Right forelimb (tissue), 1 donor: ENCODE results near the gene KCNH4.
"Not testable (repeated sequence)": the region's sequence is repeated elsewhere in the genome, so short reads cannot be mapped to it uniquely, and the experiment has no call there.

Source experiments
- DNase-seq: peaks from one replicate; pipeline ENCODE4 v3.0.0-alpha.2; 2018

KCNH4 gene

DNA sequence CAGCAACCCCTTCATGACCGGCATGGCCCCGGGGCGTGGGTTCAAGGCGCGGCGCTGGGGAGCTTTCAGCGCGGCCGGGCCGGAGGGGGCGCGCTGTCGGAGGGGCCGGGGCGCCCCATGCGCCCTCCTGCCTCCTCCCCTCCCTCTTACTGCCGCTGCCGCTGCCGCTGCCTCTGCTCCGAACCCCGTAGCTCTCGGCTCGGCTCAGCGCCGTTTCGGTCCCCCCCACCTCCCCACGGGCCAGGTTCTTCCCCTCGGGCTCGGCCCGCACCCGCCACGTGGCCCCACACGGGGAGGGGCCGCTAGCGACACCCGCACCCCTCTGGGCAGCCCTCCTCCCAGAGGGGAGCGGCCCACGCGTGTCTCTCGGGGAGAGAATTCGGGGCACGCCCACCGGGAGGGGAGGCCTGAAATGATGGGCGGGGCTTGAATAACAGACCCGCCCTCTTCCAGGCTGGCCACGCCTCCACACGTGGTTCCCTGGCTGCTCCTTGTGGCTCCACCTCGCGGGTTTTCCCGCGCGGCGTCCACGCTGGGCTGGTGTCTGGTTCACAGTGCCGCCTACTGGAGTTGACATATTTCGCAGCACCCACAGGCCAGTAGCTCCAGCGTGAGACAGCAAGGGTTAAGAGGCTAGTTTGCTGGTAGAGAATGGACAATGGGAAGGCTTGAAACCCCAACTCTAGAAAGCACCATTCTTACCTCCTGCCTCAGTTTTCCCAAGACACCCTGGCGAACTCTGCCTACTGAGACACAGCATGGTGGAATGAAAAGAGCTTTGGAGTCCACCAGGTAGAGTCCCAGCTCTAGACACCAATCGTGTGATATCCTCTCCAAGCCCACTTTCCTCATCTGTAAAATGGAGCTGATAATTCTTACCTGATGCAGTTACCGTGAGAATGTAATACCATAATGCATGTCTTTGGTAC is at the start of gene KCNH4:
KCNH4 (minus strand) TSS at position 221 of the 929 bp plus-strand sequence; CDS start at position 24, 197 bp downstream.
- peak; percentile 61 for DNase-seq

- DNase-seq = no peak
These were observed 49.3 kb upstream of the KCNH4 start for GRCh38 chr17:42230225-42230624.

- DNase-seq = no peak
These were observed 47.1 kb upstream of the KCNH4 start for GRCh38 chr17:42227849-42228700.

DNA sequence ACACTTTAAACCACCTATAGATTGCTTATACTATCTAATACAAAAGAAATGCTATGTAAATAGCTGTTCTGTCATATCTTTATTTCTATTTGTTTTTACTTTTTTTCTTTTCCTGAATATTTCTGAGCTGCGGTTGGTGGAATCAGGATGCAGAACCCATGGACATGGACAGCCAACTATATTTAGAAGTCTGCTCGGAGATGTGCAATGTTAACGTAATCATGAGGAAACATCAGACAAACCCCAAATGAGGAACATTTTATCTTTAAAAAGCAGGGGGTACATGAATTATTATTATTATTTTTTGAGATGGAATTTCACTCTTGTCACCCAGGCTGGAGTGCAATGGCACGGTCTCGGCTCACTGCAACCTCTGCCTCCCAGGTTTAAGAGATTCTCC is 44.7 kb upstream of the KCNH4 start:
- DNase-seq = no peak

DNA sequence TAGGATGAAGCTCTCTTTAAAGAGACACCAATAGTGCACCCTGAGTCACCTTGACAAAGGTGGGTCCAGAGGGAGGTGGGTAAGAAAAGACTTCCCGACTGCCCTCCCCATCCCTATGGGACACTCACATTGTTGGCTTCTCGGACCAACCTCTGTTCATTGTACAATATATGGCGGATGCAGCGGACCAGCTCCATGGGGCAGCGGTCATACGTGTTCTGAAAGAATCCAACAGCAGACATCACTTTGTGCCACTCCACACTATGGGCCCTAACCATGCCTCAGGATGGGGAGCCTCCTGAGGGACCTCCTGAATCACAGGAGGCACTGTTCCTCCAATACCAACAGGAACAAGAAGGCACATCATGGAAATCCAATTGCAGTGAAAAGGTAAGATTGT is 43.7 kb upstream of the KCNH4 start:
- no peak for DNase-seq

GRCh38 chr17:42221886-42222745 is 41.2 kb upstream of the KCNH4 start:
- DNase-seq = no peak

GRCh38 chr17:42219280-42219679 is 38.3 kb upstream of the KCNH4 start:
- DNase-seq = not testable (repeated sequence)

GRCh38 chr17:42214156-42214555 is 33.2 kb upstream of the KCNH4 start:
- no peak for DNase-seq

GRCh38 chr17:42212382-42212781 is 31.4 kb upstream of the KCNH4 start:
- DNase-seq = no peak

DNA sequence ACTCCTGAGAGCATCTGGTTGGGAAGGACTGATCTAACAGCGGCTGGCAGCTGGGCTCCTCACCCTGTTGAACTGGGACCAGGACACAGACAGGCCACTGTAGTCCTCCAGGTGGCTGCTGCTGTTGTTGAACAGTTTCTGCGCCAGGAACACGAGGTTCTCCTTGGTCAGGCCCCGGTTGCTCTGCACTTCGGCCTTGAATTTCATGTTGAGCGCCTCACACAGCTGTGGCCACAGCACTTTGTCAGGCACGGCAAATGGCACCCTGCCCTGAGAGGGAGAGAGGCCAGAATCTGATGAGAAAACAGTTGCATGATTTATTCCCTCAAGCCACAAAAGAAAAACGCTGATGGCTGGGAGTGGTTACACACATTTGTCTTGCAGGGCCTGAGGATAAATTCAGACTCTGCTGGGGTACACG is 31.0 kb upstream of the KCNH4 start:
- DNase-seq = peak; percentile 66

- no peak for DNase-seq
These were observed 29.1 kb upstream of the KCNH4 start for GRCh38 chr17:42210046-42210445.

DNA sequence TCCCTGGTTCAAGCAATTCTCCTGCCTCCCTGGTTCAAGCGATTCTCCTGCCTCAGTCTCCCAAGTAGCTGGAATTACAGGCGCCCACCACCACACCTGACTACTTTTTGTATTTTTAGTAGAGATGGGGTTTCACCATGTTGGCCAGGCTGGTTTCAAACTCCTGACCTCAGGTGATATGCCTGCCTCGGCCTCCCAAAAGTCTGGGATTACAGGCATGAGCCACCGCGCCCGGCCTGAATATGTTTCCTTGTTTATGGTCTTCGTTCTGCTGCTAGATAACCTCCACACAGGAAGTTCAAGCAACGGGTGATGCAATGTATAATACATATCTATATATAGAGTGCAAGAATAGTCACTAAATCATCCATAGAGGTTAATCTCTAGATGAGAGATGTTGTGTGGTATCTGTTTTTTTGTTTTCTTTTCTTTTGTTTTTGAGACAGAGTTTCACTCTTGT is 25.2 kb upstream of the KCNH4 start:
- not testable (repeated sequence) for DNase-seq

DNA sequence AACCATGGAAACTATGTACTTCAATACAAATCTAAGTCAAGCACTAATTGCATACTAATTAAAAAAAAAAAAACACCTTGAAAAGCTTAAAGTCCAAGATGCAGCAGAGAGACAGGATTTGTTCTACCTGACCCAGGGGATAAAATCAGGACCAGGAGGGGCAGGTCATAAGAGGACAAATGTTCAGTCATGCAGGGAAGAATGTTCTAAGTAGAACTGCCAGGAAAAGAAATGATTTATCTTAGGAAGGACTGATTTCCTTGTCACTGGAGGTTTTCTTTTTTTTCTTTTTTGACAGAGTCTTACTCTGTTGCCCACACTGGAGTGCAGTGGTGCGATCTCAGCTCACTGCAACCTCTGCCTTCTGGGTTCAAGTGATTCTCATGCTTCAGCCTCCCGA is 22.4 kb upstream of the KCNH4 start:
- DNase-seq = no peak

DNA sequence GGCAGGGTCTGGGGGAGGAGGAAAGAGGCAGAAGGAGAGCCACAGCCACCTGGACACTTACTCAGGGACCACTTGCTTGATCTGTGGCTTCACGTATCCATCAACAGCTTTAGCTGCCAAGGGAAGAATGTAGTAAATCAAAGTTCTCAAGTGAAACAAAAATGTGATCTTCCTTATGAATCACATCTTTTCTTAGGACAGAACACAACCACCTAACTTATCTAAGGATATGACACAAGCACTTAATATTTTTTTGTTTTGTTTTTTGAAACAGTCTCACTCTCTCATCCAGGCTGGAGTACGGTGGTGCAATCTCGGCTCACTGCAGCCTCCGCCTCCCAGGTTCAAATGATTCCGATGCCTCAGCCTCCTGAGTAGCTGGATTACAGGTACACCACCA is 21.8 kb upstream of the KCNH4 start:
- DNase-seq = no peak

DNA sequence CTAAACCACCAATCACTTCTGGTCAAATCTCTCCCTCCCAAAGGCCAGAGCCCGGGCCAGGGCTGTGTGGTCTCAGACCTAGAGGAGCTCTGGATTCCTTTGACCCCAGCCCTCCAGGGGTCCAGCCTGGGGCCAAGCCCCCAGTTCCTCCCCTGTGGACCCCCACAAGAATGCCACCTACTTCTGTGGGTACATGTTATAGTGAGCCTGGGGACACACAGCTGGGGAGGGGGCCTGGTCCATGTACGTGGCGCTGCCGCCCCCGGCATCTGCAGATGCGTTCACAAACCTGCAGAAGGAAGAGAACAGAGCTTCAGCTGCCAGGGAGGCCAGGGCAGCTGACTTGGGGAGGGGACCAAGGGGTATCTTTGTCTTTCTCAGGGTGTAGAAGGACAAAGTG is 21.2 kb upstream of the KCNH4 start:
- no peak for DNase-seq

GRCh38 chr17:42201458-42201772 is 20.5 kb upstream of the KCNH4 start:
- no peak for DNase-seq

GRCh38 chr17:42200706-42201457 is 19.9 kb upstream of the KCNH4 start:
- DNase-seq = no peak

DNA sequence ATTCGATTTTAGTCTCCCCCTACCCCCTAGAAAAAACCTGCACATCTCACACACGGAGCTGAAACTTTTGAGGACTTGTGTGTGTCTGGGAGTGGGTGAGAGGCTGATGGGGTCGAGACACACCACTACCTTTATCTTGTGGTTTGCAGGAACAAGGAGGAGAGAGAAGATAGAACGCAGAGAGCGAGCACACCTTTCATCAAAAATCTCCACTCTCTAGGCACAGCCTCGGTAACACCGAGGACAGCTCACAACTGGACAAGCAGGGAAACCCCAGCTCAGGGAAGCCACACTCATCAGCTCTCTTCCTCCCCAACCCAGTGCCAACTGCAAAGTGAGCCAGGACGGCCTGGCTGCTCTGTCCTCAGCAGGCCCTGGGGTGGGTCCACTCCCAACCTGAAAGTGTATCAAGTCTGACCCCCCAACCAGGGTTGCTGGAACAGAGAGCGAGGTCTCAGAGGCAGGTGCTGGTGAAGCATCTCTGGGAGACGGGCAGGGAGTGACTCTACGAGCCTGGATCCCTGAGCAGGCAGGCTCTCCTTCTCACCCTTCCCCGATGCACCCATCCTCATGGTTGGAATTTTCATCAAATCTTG is 18.6 kb upstream of the KCNH4 start:
- no peak for DNase-seq

DNA sequence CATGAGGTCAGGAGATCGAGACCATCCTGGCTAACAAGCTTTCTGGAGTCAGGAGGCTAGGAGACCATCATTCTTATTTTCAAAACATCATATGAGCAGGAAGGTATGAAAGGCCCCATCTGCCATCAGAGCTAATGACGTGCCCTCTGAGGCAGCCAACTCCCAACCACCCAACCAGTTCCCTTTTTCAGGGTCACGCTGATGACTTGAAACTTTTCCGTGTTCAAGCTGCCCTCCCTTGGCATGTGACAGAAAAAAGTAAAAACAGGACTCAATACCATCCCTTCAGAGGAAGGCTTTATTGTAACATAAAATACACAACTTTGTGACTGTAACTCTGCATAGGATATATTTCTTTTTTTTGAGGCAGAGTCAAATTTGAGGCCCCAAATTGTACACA is 18.0 kb upstream of the KCNH4 start:
- DNase-seq = no peak

DNA sequence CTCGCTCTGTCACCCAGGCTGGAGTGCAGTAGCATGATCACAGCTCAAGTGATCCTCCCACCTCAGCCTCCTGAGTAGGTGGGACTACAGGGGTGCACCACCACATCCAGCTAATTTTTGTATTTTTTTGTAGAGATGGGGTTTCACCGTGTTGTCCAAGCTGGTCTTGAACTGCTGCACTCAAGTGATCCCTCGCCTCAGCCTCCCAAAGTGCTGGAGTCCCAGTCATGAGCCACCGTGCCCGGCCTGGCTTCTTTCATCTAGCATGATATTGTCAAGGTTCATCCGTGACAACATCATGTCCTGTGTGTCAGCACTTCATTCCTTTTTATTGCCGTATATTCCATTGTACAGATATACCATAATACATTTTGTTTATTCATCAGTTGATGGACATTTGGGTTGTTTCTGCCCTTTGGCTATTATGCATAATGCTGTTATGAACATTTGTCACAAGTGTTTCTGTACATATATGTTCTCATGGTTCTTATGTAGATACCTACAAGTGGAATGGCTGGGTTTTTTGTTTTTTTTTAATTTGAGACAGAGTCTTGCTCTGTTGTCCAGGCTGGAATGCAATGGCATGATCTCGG is 16.7 kb upstream of the KCNH4 start:
- no peak for DNase-seq
